GM21360 (cell line): ENCODE measurements around the gene UBTD1.

ENCODE experiments used
- ATAC-seq: cut with Tn5 transposase; IDR thresholded peaks from one replicate; pipeline ENCODE4 v1.9.1; 2021; ENCODE audit warnings: mild to moderate bottlenecking, moderate library complexity; ENCODE audit not compliant: unreplicated experiment

UBTD1 gene

DNA sequence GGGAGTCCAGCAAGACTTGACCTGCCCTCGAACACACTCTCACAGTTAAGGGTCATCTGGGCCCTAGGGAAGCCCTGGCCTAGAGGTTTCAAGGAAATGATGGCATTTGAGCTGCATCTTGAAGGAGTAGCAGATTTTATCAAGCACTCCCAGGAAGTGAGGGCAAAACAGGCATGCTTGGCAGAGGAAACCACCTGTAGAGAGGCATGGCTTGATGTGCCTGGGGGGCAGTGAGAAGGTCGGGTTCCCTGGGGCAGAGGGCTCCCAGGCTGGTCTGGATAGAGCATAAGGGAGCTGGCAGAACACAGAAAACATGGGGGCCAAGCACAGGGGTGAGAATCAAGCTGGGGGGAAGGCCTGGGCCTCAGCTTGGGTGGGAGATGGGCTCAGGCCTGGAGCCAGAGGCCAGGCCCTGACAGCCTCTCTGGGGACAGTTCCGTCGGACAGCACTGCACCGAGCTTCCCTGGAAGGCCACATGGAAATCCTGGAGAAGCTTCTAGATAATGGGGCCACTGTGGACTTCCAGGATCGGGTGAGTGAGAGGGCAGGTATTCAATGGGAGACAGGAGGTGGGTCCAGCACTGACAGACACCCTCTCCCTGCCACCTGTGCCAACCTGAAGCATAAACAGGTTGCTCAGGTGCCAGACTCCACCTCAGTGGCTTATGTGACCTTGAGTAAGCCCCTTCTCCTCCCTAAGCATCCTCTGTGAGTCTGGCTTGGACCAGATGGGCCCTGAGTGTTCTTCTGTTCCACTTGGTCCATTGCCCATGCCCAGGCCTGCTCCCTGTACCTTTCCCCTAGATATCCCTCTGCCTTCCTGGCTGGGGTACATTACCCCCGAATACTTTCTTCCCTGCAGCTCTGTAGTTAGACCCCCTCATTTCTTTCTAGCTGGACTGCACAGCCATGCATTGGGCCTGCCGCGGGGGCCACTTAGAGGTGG is 82.0 kb downstream of the UBTD1 start:
- ATAC-seq = no peak

DNA sequence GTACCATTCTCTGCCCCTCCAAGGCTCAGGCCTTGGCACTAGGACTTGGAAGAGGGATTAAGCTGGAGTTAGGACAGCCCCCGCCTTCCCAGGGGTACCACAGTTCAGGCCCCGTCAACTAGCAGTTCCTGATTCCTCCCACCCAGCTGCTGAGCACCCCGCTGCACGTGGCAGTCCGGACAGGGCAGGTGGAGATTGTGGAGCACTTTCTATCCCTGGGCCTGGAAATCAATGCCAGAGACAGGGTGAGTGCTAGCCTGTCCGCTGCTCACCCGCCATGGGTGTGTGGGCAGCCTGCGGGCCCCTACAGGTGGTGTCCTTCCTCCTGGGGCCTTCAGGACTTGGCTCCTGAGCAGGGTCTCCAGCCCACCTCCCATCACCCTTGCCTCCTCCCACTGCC is 83.4 kb downstream of the UBTD1 start:
- ATAC-seq = no peak

- no peak for ATAC-seq
Measured at GRCh38 chr10:97583476-97583875, 84.8 kb downstream of the UBTD1 start.

DNA sequence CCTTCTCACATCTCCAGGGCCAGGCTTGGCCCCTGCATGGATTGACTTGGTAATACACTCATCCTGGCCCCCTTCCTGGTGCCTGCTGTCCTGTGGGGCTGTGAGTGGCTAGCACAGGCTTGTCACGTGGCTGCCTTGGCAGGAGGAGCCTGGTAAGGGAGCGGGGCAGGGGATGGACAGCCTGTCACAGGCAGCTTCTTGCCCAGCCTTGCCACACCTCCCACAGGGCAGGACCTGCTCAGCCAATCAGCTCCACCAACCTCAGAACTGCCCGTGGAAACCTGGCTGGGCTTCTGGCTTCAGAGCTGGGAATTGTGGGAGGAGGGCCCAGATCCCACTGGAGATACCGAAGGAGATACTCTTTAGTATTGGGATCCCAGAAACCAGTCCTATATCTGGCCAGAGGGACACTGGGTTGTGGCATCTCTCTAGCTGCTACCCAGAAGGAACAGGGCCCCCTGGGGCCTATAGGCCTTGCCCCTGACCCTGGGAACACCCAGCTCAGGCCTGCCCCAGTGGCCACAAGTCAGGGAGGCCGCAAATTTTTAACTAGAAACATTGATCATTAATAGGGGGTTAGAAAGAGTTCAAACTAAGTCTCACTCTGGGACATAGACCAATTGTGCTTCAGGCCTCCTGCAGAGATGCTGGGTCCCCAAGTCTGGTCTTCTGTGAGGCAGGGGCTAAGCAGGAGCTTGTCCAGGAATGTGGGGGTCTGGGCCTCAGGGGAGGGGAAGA is 85.5 kb downstream of the UBTD1 start, which contains the start of gene HOGA1:
TSS of gene HOGA1 (plus strand) at position 330 of the 738 bp plus-strand sequence. CDS start at position 645, 315 bp downstream.
- no peak for ATAC-seq

GRCh38 chr10:97584798-97585438 is 86.2 kb downstream of the UBTD1 start:
- ATAC-seq = no peak

DNA sequence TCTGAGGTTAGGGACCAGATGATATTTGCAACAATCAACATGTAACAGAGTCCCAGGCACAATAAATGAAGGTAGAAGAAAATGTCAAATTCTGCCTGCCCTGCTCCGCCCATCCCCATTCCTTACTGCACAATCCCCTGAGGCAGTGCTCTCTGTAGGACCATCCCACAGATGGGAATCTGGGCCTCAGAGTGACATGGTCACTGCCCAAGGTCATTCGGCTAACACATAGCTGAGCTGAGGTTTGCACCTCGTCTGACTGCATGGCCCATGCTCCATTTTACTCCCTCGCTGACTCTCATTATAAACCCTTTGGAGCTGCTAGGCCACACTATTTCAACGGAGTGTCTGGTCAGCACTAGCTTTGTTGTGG is 86.7 kb downstream of the UBTD1 start:
- no peak for ATAC-seq

- no peak for ATAC-seq
Measured at GRCh38 chr10:97587183-97587582, 88.5 kb downstream of the UBTD1 start.

GRCh38 chr10:97589479-97589878 is 90.8 kb downstream of the UBTD1 start, which contains the start of gene C10orf62:
Gene C10orf62 (plus strand): TSS chr10:97589721. CDS start chr10:97589898, 177 bp downstream.
- no peak for ATAC-seq

GRCh38 chr10:97590082-97590747 is 91.5 kb downstream of the UBTD1 start:
- no peak for ATAC-seq

DNA sequence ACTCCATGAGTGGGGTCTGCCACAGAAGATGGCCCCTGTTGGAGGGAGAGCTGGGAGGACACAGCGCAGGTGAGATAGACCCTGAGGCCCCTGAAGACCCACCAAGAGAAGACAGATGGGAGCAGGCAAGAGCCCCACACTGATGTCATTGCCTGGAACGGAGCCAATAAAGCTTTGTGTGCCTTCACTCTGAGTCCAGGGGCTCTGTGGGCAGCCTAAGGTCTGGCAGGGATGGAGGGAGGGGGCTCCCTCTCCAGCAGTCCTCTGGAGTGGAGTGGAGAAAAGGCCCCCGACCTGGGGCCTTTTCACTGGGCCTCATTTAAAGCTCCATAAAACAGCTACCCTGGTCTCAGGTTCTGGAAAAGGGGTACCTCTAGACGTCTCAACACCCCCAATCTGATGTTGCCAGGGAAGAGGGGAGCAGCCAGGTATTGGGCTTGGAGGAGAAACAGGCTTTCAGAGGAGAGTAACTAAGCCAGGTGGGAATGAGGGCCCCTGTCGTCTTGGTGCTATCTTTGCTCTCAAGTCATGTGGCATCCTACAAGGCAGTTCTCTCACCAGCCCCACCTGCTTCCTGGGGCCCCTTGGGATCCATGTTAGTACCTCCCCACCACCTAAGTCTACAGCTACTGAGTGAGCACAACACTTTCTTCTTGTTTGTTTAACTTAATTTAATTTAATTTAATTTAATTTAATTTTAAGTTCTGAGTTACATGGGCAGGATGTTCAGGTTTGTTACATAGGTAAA is 92.2 kb downstream of the UBTD1 start:
- no peak for ATAC-seq

DNA sequence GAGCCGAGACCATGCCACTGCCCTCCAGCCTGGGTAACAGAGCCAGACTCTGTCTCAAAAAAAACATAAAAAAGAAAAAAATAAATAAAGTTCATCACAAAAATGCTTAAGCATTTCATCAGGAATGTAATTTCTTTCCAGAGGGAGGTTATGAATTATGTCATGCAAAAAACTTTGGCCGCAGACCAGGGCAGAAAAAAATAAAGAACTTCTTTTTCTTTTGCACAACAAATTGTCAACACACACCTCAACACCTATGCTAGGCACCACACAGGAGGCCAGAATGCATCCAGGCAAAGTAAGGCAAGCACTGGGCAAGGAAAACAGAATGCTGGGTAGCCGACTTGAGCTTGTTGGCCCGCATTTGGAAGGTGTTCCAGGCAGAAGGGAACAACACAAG is 94.7 kb downstream of the UBTD1 start:
- no peak for ATAC-seq

DNA sequence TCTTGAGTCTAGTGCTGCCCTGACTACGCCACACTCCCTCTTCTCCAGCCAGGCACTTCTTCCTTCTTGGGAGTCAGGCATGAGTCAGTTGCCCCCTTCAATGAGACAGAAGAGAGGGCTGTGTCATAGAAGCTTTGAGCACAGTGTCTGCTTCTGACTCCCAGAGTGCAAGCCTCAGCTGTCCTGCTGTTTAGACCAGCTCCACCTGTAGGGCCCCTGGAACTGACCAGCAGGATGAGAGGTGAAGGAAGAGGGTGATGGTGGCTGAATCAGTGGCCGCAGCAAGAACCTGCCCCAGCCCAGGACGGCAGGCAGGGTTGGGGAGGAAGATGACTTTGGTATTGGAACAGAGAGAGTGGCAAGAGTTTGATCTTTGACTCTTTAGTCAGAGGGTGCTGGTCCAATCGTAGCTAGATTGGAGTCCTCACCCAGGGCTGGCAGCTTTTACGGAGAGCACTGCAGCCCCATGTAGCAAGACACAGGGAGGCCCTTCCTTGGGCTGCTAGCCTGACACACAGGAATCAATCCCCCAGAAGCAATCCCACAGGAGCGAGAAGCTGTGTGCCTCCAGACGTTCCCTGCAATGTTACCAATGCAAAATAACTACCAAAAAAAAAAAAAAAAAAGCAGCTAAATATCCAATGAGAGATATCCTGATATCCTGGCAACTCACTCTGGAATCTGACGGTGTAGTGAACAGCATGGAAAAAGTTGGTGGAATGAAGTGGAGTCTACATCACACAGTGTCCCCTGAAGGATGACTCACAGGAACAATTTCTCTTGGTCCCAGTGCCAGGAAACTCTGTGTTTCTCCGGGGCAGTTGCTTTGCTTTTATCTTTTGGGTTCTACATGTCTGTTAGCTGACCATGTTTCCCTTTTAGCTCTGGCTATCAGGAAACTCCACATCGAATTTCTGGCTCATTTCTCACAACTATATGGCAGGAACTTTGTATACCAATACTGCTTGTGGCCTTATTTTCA is 97.7 kb downstream of the UBTD1 start:
- no peak for ATAC-seq

- no peak for ATAC-seq
Measured at GRCh38 chr10:97597778-97598177, 99.1 kb downstream of the UBTD1 start.

DNA sequence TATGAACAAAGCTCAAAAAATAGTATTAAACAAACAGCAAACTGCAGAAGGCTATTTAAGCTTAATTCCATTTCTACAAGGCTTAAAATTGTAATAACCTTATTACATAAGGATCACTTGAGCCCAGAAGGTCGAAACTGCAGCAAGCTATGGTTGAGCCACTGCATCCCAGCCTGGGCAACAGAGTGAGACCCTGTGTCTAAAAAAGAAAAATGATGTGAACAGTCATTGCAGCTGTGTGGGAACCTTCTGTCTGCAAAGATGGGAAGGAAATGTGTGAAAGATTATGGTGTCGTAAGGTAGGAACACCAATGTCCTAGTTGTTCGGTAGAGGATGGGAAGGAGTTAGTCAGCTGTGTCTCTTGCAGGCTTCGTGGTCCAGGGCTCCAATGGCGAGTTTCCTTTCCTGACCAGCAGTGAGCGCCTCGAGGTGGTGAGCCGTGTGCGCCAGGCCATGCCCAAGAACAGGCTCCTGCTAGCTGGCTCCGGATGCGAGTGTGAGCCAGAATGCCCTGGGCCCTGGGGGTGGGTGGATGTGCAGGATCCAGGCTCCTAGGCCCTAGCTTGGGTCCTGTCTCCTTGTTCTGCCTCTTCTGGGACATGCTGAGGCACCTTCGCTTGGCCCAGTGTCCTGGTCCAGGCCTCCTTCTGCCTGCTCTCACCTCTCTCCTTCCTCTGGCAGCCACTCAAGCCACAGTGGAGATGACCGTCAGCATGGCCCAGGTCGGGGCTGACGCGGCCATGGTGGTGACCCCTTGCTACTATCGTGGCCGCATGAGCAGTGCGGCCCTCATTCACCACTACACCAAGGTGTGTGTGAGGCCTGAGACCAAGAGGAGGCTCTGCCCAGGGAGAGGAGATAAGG is 99.9 kb downstream of the UBTD1 start:
- ATAC-seq = no peak

GRCh38 chr10:97599272-97599619 is 100.5 kb downstream of the UBTD1 start:
- ATAC-seq = no peak

GRCh38 chr10:97600616-97601015 is 101.9 kb downstream of the UBTD1 start:
- no peak for ATAC-seq

GRCh38 chr10:97601268-97602215 is 102.8 kb downstream of the UBTD1 start:
- ATAC-seq = no peak
